ENCODE measurements around the gene GALK2. TPM values are rescaled to one million over a fixed set of nuclear protein-coding genes. Genes with fewer than 3 reads are reported as not detected.

Gene GALK2
- total RNA-seq, 1 experiment from 2014 or later = 29.0 TPM

GRCh38 chr15:49297584-49297983 lies 127.5 kb downstream of the GALK2 start:
- Histone ChIP-seq H3K9me3 (ENCODE audit: insufficient read depth, low read depth) (no peaks in the 10 kb centered on the region), H3K36me3 (ENCODE audit: low read depth) (0 out of 2 replicates have a peak, but pooled peaks cover 4% of the 10 kb centered on the region), H3K4me3 (no peak overlapping the region), H3K27ac (no peak overlapping the region), H4K20me1 (ENCODE audit: insufficient read depth) (no peaks in the 10 kb centered on the region), H3F3A (ENCODE audit: insufficient read depth, low read depth) (no peaks in the 10 kb centered on the region), H3K9me2 (ENCODE audit: insufficient read depth) (no peaks in the 10 kb centered on the region), H3K4me2 (no peak overlapping the region), H3K79me2 (ENCODE audit: low read depth) (no peaks in the 10 kb centered on the region), H2AFZ (no peak overlapping the region), H3K27me3 (ENCODE audit: insufficient read depth, low read depth) (no peaks in the 10 kb centered on the region), H3K4me1 (replicated peaks; ENCODE audit: insufficient read depth) (peaks cover 8% of the 10 kb centered on the region; the same call in 1 of the 2 replicates)
- BruUV-seq (replicated peaks) = no TSS peak
- intact Hi-C loops (cut with micrococcal nuclease; ENCODE audit: unreplicated experiment) = no loop called here
- POLR2A ChIA-PET (ENCODE audit: unreplicated experiment) = no interaction called here
- CTCF ChIA-PET = no interaction called here
- DNase-seq = no peak
- TF ChIP-seq EZH2 (IDR thresholded peaks at IDR 0.05; ENCODE audit: low read depth) = no peak
- TF ChIP-seq, protein P1, sequence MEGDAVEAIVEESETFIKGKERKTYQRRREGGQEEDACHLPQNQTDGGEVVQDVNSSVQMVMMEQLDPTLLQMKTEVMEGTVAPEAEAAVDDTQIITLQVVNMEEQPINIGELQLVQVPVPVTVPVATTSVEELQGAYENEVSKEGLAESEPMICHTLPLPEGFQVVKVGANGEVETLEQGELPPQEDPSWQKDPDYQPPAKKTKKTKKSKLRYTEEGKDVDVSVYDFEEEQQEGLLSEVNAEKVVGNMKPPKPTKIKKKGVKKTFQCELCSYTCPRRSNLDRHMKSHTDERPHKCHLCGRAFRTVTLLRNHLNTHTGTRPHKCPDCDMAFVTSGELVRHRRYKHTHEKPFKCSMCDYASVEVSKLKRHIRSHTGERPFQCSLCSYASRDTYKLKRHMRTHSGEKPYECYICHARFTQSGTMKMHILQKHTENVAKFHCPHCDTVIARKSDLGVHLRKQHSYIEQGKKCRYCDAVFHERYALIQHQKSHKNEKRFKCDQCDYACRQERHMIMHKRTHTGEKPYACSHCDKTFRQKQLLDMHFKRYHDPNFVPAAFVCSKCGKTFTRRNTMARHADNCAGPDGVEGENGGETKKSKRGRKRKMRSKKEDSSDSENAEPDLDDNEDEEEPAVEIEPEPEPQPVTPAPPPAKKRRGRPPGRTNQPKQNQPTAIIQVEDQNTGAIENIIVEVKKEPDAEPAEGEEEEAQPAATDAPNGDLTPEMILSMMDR (conservative IDR thresholded peaks at IDR 0.05) = no peak

DNA sequence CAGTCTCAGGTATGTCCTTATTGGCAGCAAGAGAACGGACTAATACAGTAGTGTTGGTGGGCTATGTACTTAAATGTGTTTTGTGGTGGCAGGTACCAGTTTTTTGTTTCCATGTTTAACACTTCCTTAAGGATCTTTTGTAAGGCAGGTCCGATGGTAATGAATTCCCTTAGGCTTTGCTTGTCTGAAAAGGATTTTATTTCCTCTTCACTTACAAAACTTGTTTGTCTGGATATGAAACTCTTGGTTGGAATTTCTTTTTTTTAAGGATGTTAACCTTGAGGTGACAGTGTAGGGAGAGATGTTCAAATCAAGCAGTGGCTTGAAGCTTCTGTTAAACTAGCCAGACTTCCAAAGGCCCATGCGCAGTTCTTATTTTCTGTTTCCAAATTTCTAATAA lies 130.8 kb downstream of the GALK2 start:
- POLR2A ChIA-PET (ENCODE audit: unreplicated experiment) = no interaction called here
- H3K9me3 ChIP-seq (ENCODE audit: insufficient read depth, low read depth) = no peaks in the 10 kb centered on the region
- DNase-seq = peak in 1 of 2 experiments; percentile 45
- H3K79me2 ChIP-seq (ENCODE audit: low read depth) = no peaks in the 10 kb centered on the region
- no peak overlapping the region for H2AFZ ChIP-seq
- H3K4me1 ChIP-seq (replicated peaks; ENCODE audit: insufficient read depth) = peaks cover 8% of the 10 kb centered on the region; the same call in 1 of the 2 replicates
- intact Hi-C loops (cut with micrococcal nuclease; ENCODE audit: unreplicated experiment) = no loop called here
- no TSS peak for BruUV-seq (replicated peaks)
- no peak overlapping the region for H3K4me2 ChIP-seq
- H3K9me2 ChIP-seq (ENCODE audit: insufficient read depth) = no peaks in the 10 kb centered on the region
- H3K27me3 ChIP-seq (ENCODE audit: insufficient read depth, low read depth) = no peaks in the 10 kb centered on the region
- TF ChIP-seq, protein P1 (conservative IDR thresholded peaks at IDR 0.05) = no peak
- no peak for TF ChIP-seq EZH2 (IDR thresholded peaks at IDR 0.05; ENCODE audit: low read depth)
- no peak overlapping the region for H3K27ac ChIP-seq
- H3F3A ChIP-seq (ENCODE audit: insufficient read depth, low read depth) = no peaks in the 10 kb centered on the region
- 0 out of 2 replicates have a peak, but pooled peaks cover 4% of the 10 kb centered on the region for H3K36me3 ChIP-seq (ENCODE audit: low read depth)
- CTCF ChIA-PET = no interaction called here
- no peaks in the 10 kb centered on the region for H4K20me1 ChIP-seq (ENCODE audit: insufficient read depth)
- H3K4me3 ChIP-seq = no peak overlapping the region

- BruUV-seq (replicated peaks) = no TSS peak
- no peaks in the 10 kb centered on the region for H4K20me1 ChIP-seq (ENCODE audit: insufficient read depth)
- intact Hi-C loops (cut with micrococcal nuclease; ENCODE audit: unreplicated experiment) = no loop called here
- H3K9me3 ChIP-seq (ENCODE audit: insufficient read depth, low read depth) = no peaks in the 10 kb centered on the region
- no peak overlapping the region for H3K27ac ChIP-seq
- H3F3A ChIP-seq (ENCODE audit: insufficient read depth, low read depth) = no peaks in the 10 kb centered on the region
- H3K9me2 ChIP-seq (ENCODE audit: insufficient read depth) = no peaks in the 10 kb centered on the region
- H3K36me3 ChIP-seq (ENCODE audit: low read depth) = 0 out of 2 replicates have a peak, but pooled peaks cover 4% of the 10 kb centered on the region
- peaks cover 8% of the 10 kb centered on the region; the same call in 1 of the 2 replicates for H3K4me1 ChIP-seq (replicated peaks; ENCODE audit: insufficient read depth)
- H3K4me2 ChIP-seq = no peak overlapping the region
- no peaks in the 10 kb centered on the region for H3K27me3 ChIP-seq (ENCODE audit: insufficient read depth, low read depth)
- no peak overlapping the region for H2AFZ ChIP-seq
- no peaks in the 10 kb centered on the region for H3K79me2 ChIP-seq (ENCODE audit: low read depth)
- H3K4me3 ChIP-seq = no peak overlapping the region
- CTCF ChIA-PET = no interaction called here
- POLR2A ChIA-PET (ENCODE audit: unreplicated experiment) = no interaction called here
- DNase-seq = no peak
- TF ChIP-seq, protein P1 (conservative IDR thresholded peaks at IDR 0.05) = no peak
- TF ChIP-seq EZH2 (IDR thresholded peaks at IDR 0.05; ENCODE audit: low read depth) = no peak
These were observed 131.5 kb downstream of the GALK2 start for GRCh38 chr15:49301562-49301961.
